Keratinocyte (primary cell): ENCODE measurements around the gene TPSAB1.

Source experiments
- CTCF ChIP-seq, 3 experiments: IDR thresholded peaks in 1 of 3; conservative IDR thresholded peaks in 1 of 3; optimal IDR thresholded peaks in 1 of 3; 2 replicates in 2 of 3; 3 replicates in 1 of 3; pipeline versions ENCODE3 to v1.5.1; 2011; ENCODE audit warnings: low read length in 3 of 3, mild to moderate bottlenecking in 3 of 3, moderate library complexity in 2 of 3, control low read depth in 1 of 3, inconsistent platforms in 1 of 3; ENCODE audit not compliant: insufficient read depth in 2 of 3; ENCODE audit errors: extremely low read depth in 1 of 3
- EZH2 ChIP-seq: IDR thresholded peaks from one replicate; pipeline ENCODE4 v1.6.1; 2012; ENCODE audit warnings: inconsistent platforms, mild to moderate bottlenecking, low read length, moderate library complexity

DNA sequence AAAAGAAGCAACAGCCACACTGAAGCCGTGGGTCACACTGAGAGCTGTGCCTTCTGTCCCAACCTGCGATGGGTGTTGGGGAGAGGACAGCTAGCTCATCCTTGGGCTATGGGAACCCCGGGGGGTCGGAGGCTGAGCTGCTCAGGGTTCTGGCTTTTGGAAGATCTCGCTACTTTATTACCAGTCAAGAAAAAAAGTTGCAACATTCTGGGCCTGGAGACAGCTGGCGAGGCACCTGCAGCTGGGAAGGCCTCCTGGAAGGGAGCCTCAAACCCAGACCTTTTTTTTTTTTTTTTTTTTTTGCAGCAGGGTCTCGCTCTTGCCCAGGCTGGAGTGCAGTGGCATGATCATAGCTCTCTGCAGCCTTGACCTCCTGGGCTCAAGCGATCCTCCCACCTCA is 40.3 kb downstream of the TPSAB1 start:
- TF ChIP-seq CTCF (optimal IDR thresholded peaks at IDR 0.05 in 1 of 3, IDR thresholded peaks at IDR 0.05 in 1 of 3, conservative IDR thresholded peaks at IDR 0.05 in 1 of 3; ENCODE audit: extremely low read depth in 1 of 3, insufficient read depth in 2 of 3, low read length in 3 of 3), result no peak
- TF ChIP-seq EZH2, result no peak
